SJCRH30 (cell line): ENCODE data around the gene NEO1. TPM values are rescaled to one million over a fixed set of nuclear protein-coding genes. Genes with fewer than 3 reads are reported as not detected.

Source experiments
- DNase-seq, 2 experiments: peaks; one replicate each; pipeline ENCODE4 v3.0.0-alpha.2; 2015 to 2020
- H3K27ac ChIP-seq: fragments of 250-450 bp; sonication (Bioruptor Pico); 2 replicates; pipeline ENCODE4 v1.5.1; 2020; ENCODE audit warnings: mild to moderate bottlenecking, moderate library complexity
- H3K27me3 ChIP-seq: fragments of 250-450 bp; sonication (Bioruptor Pico); 2 replicates; pipeline ENCODE4 v1.5.1; 2020; ENCODE audit warnings: mild to moderate bottlenecking, moderate library complexity
- H3K36me3 ChIP-seq: fragments of 250-450 bp; sonication (Bioruptor Pico); 2 replicates; pipeline ENCODE4 v1.5.1; 2020; ENCODE audit warnings: mild to moderate bottlenecking, moderate library complexity
- H3K4me1 ChIP-seq: fragments of 250-450 bp; sonication (Bioruptor Pico); 2 replicates; pipeline ENCODE4 v1.5.1; 2020; ENCODE audit warnings: mild to moderate bottlenecking, moderate library complexity
- H3K4me3 ChIP-seq: fragments of 250-450 bp; sonication (Bioruptor Pico); 2 replicates; pipeline ENCODE4 v1.5.1; 2020; ENCODE audit warnings: mild to moderate bottlenecking, moderate library complexity
- H3K9me3 ChIP-seq: fragments of 250-450 bp; sonication (Bioruptor Pico); replicated peaks from 2 replicates; pipeline ENCODE4 v1.5.1; 2020; ENCODE audit warnings: mild to moderate bottlenecking, moderate library complexity
- total RNA-seq: library from RNA; depleted of rRNA; stranded (reverse); fragments of >200 nt; shearing (Covaris generic); gene quantifications from 2 replicates; pipeline ENCODE4 v1.2.3, GENCODE V29; 2014

NEO1 gene
- total RNA-seq, 1 experiment from 2014 or later: 15.1 TPM

GRCh38 chr15:73341886-73342600 is 289.8 kb downstream of the NEO1 start:
- 0 out of 2 replicates have a peak, but pooled peaks cover 4% of the 10 kb centered on the region for H3K27me3 ChIP-seq
- DNase-seq: no peak
- H3K4me1 ChIP-seq: no peaks in the 10 kb centered on the region
- no peak overlapping the region for H3K4me3 ChIP-seq
- H3K27ac ChIP-seq: no peak overlapping the region
- no peaks in the 10 kb centered on the region for H3K9me3 ChIP-seq
- no peaks in the 10 kb centered on the region for H3K36me3 ChIP-seq

- H3K4me1 ChIP-seq: no peaks in the 10 kb centered on the region
- H3K27ac ChIP-seq: no peak overlapping the region
- H3K27me3 ChIP-seq: 0 out of 2 replicates have a peak, but pooled peaks cover 4% of the 10 kb centered on the region
- no peaks in the 10 kb centered on the region for H3K36me3 ChIP-seq
- no peak for DNase-seq
- no peaks in the 10 kb centered on the region for H3K9me3 ChIP-seq
- H3K4me3 ChIP-seq: no peak overlapping the region
Observed at GRCh38 chr15:73344056-73344455, 291.8 kb downstream of the NEO1 start.

- no peak overlapping the region for H3K4me3 ChIP-seq
- no peak for DNase-seq
- H3K27me3 ChIP-seq: no peaks in the 10 kb centered on the region
- H3K4me1 ChIP-seq: no peaks in the 10 kb centered on the region
- H3K9me3 ChIP-seq: no peaks in the 10 kb centered on the region
- no peaks in the 10 kb centered on the region for H3K36me3 ChIP-seq
- no peak overlapping the region for H3K27ac ChIP-seq
Observed at GRCh38 chr15:73345658-73346057, 293.4 kb downstream of the NEO1 start.

GRCh38 chr15:73346735-73347312 is 294.6 kb downstream of the NEO1 start:
- 0 out of 2 replicates have a peak, but pooled peaks cover 4% of the 10 kb centered on the region for H3K27me3 ChIP-seq
- DNase-seq: peak; percentile 64 to 82
- H3K27ac ChIP-seq: no peak overlapping the region
- H3K4me3 ChIP-seq: no peak overlapping the region
- no peaks in the 10 kb centered on the region for H3K9me3 ChIP-seq
- H3K36me3 ChIP-seq: no peaks in the 10 kb centered on the region
- H3K4me1 ChIP-seq: no peaks in the 10 kb centered on the region

GRCh38 chr15:73349191-73349590 is 296.9 kb downstream of the NEO1 start:
- Histone ChIP-seq H3K27me3 (0 out of 2 replicates have a peak, but pooled peaks cover 4% of the 10 kb centered on the region), H3K9me3 (no peaks in the 10 kb centered on the region), H3K4me3 (no peak overlapping the region), H3K36me3 (no peaks in the 10 kb centered on the region), H3K27ac (no peak overlapping the region), H3K4me1 (no peaks in the 10 kb centered on the region)
- DNase-seq: no peak

GRCh38 chr15:73352082-73352481 is 299.8 kb downstream of the NEO1 start:
- Histone ChIP-seq H3K4me1 (no peaks in the 10 kb centered on the region), H3K27me3 (peaks cover 8% of the 10 kb centered on the region; the same call in 1 of the 2 replicates)
- DNase-seq: no peak

GRCh38 chr15:73353734-73354133 is 301.5 kb downstream of the NEO1 start:
- Histone ChIP-seq H3K36me3 (no peaks in the 10 kb centered on the region), H3K27me3 (peaks cover 25% of the 10 kb centered on the region), H3K27ac (no peak overlapping the region), H3K4me1 (no peaks in the 10 kb centered on the region), H3K9me3 (no peaks in the 10 kb centered on the region), H3K4me3 (no peak overlapping the region)
- DNase-seq: no peak

More at GRCh38 chr15:73352082-73352481, 299.8 kb downstream of the NEO1 start:
- H3K9me3 ChIP-seq: no peaks in the 10 kb centered on the region
- no peaks in the 10 kb centered on the region for H3K36me3 ChIP-seq
- H3K4me3 ChIP-seq: no peak overlapping the region
- no peak overlapping the region for H3K27ac ChIP-seq

GRCh38 chr15:73354241-73354640 is 302.0 kb downstream of the NEO1 start:
- Histone ChIP-seq H3K4me3 (no peak overlapping the region), H3K4me1 (no peaks in the 10 kb centered on the region), H3K27ac (no peak overlapping the region), H3K27me3 (peaks cover 28% of the 10 kb centered on the region), H3K9me3 (no peaks in the 10 kb centered on the region), H3K36me3 (no peaks in the 10 kb centered on the region)
- DNase-seq: no peak
